Calu3 (cell line): Measurements from ENCODE around the gene CDK5R1. TPM values are rescaled to one million over a fixed set of nuclear protein-coding genes. Genes with fewer than 3 reads are reported as not detected.
A peak's percentile ranks its signal among the peaks of the same experiment; 100 is the strongest.

Experiments used
- BruUV-seq: library from RNA; stranded (reverse); fragments of 400-500 nt; replicated peaks from 2 replicates; lab custom pipeline; 2021; lab: Mats Ljungman, UMichigan
- CTCF ChIA-PET: fragments of 300-600 bp; sonication (Branson Sonifier 250); formaldehyde crosslinking; loops from one replicate; lab custom pipeline; 2022; ENCODE audit warnings: antibody characterized with exemption; lab: Charles Lee
- DNase-seq: peaks from one replicate; pipeline ENCODE4 v3.0.0; 2022
- H3K27ac Mint-ChIP-seq: one replicate; pipeline ENCODE4 v1.8.0; 2022; ENCODE audit warnings: mixed read lengths; ENCODE audit not compliant: unreplicated experiment
- H3K27me3 Mint-ChIP-seq: one replicate; pipeline ENCODE4 v1.8.0; 2022; ENCODE audit warnings: mixed read lengths; ENCODE audit not compliant: unreplicated experiment
- H3K36me3 Mint-ChIP-seq: one replicate; pipeline ENCODE4 v1.8.0; 2022; ENCODE audit warnings: mild to moderate bottlenecking, moderate library complexity, mixed read lengths; ENCODE audit not compliant: insufficient read depth, unreplicated experiment
- H3K4me1 Mint-ChIP-seq: one replicate; pipeline ENCODE4 v1.8.0; 2022; ENCODE audit warnings: mild to moderate bottlenecking, low read depth, mixed read lengths; ENCODE audit not compliant: unreplicated experiment
- H3K4me3 Mint-ChIP-seq: one replicate; pipeline ENCODE4 v1.8.0; 2022; ENCODE audit warnings: mild to moderate bottlenecking, low read depth, moderate library complexity, mixed read lengths; ENCODE audit not compliant: unreplicated experiment
- H3K9me3 Mint-ChIP-seq: one replicate; pipeline ENCODE4 v1.8.0; 2022; ENCODE audit warnings: low read depth, mixed read lengths; ENCODE audit not compliant: unreplicated experiment
- CTCF ChIP-seq: fragments of 200-600 bp; IDR thresholded peaks from one replicate; pipeline ENCODE4 v1.8.0; 2022; ENCODE audit warnings: antibody characterized with exemption; ENCODE audit not compliant: unreplicated experiment
- intact Hi-C: fragments of 100-400 bp; cut with micrococcal nuclease; formaldehyde crosslinking; loops from one replicate; pipeline ENCODE4 v1.10.0; 2022; ENCODE audit not compliant: unreplicated experiment
- total RNA-seq: library from RNA; stranded (reverse); gene quantifications from 2 replicates; pipeline ENCODE4 v1.2.3, GENCODE V29; 2022

CDK5R1 gene
- total RNA-seq, 1 experiment from 2014 or later = 4.3 TPM

- Mint-ChIP-seq H3K36me3 (peaks cover 39% of the 10 kb centered on the region), H3K4me3 (peak overlapping the region; percentile 76), H3K9me3 (no peaks in the 10 kb centered on the region), H3K27ac (peak overlapping the region; percentile 52), H3K4me1 (peaks cover 17% of the 10 kb centered on the region), H3K27me3 (no peaks in the 10 kb centered on the region)
- intact Hi-C loops = no loop called here
- TSS peak; percentile 18 for BruUV-seq
- TF ChIP-seq CTCF = no peak
- DNase-seq = no peak
- CTCF ChIA-PET = interaction anchor here (0.7 to 1.7 kb wide), 4 partner anchors 25 to 172 kb away, joined by 3 to 4 read pairs (median 4); partner anchors contain the start of gene PSMD11
Observed at GRCh38 chr17:32487473-32488176, 832 bp downstream of the CDK5R1 start.

DNA sequence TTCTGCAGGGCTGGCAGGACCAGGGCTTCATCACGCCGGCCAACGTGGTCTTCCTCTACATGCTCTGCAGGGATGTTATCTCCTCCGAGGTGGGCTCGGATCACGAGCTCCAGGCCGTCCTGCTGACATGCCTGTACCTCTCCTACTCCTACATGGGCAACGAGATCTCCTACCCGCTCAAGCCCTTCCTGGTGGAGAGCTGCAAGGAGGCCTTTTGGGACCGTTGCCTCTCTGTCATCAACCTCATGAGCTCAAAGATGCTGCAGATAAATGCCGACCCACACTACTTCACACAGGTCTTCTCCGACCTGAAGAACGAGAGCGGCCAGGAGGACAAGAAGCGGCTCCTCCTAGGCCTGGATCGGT is 1.4 kb downstream of the CDK5R1 start:
- no peak for DNase-seq
- intact Hi-C loops = no loop called here
- peaks cover 39% of the 10 kb centered on the region for H3K36me3 Mint-ChIP-seq
- BruUV-seq = no TSS peak
- H3K4me3 Mint-ChIP-seq = peak overlapping the region; percentile 76
- H3K4me1 Mint-ChIP-seq = peaks cover 17% of the 10 kb centered on the region
- no peaks in the 10 kb centered on the region for H3K27me3 Mint-ChIP-seq
- H3K27ac Mint-ChIP-seq = peak overlapping the region; percentile 52
- no peaks in the 10 kb centered on the region for H3K9me3 Mint-ChIP-seq
- no peak for TF ChIP-seq CTCF
- CTCF ChIA-PET = interaction anchor here (1.1 kb wide), 1 partner anchor 44 kb away, joined by 4 read pairs; the partner anchor contains the start of gene PSMD11

DNA sequence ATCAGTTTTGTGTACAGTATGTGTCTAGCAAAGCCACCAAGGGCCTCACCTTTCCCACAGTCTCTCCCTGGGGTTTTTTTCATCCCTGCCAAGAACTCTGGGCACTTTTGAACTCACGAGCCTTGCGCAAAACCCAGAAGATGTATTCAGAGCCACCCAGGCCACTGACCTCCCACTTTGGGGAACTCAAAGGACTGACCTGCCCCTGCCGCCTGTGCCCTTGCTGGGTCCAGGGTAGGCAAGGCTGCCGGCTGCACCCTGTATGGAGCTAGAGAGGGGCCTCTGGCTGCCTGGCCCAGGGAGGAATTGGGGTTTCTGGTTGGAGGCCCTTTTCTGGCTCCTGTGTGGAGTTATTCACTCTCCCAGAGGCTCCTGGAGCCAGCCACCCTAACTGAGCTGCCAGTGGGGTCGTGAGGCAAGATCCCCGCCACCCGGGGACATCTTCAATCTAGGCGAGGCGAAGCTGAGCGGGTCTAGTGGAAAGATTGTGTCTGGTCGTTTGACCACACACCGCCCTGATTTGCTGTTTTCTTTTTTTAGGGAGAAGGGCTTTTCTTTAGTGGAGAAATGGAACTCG is 1.9 kb downstream of the CDK5R1 start:
- Mint-ChIP-seq H3K36me3 (peaks cover 34% of the 10 kb centered on the region), H3K27me3 (no peaks in the 10 kb centered on the region), H3K4me1 (peaks cover 17% of the 10 kb centered on the region), H3K9me3 (no peaks in the 10 kb centered on the region), H3K4me3 (peak overlapping the region; percentile 76), H3K27ac (no peak overlapping the region)
- BruUV-seq = no TSS peak
- no peak for DNase-seq
- intact Hi-C loops = no loop called here
- CTCF ChIA-PET = interaction anchor here (1.1 kb wide), 1 partner anchor 44 kb away, joined by 4 read pairs; the partner anchor contains the start of gene PSMD11
- no peak for TF ChIP-seq CTCF

- Mint-ChIP-seq H3K4me3 (no peak overlapping the region), H3K27me3 (no peaks in the 10 kb centered on the region), H3K9me3 (no peaks in the 10 kb centered on the region), H3K27ac (no peak overlapping the region), H3K4me1 (peaks cover 17% of the 10 kb centered on the region), H3K36me3 (peaks cover 28% of the 10 kb centered on the region)
- BruUV-seq = no TSS peak
- DNase-seq = no peak
- no peak for TF ChIP-seq CTCF
- CTCF ChIA-PET = no interaction called here
- intact Hi-C loops = no loop called here
Observed at GRCh38 chr17:32489320-32490100, 2.7 kb downstream of the CDK5R1 start.
